ENCODE results near the gene ZNF462. TPM values are rescaled to one million over a fixed set of nuclear protein-coding genes. Genes with fewer than 3 reads are reported as not detected.

The ZNF462 gene
- total RNA-seq, 1 donor from 2014 or later = 154 TPM

GRCh38 chr9:107029146-107029545 lies 166.2 kb downstream of the ZNF462 start:
- DNase-seq (ENCODE audit: low spot score in 2 of 2, unreplicated experiment in 2 of 2) = no peak
- Mint-ChIP-seq H3K4me3 (no peak overlapping the region), H3K36me3 (no peaks in the 10 kb centered on the region), H3K27me3 (ENCODE audit: low read depth) (no peaks in the 10 kb centered on the region), H3K27ac (no peak overlapping the region), H3K4me1 (peaks cover 3% of the 10 kb centered on the region), H3K9me3 (no peaks in the 10 kb centered on the region)
- TF ChIP-seq, protein P1, sequence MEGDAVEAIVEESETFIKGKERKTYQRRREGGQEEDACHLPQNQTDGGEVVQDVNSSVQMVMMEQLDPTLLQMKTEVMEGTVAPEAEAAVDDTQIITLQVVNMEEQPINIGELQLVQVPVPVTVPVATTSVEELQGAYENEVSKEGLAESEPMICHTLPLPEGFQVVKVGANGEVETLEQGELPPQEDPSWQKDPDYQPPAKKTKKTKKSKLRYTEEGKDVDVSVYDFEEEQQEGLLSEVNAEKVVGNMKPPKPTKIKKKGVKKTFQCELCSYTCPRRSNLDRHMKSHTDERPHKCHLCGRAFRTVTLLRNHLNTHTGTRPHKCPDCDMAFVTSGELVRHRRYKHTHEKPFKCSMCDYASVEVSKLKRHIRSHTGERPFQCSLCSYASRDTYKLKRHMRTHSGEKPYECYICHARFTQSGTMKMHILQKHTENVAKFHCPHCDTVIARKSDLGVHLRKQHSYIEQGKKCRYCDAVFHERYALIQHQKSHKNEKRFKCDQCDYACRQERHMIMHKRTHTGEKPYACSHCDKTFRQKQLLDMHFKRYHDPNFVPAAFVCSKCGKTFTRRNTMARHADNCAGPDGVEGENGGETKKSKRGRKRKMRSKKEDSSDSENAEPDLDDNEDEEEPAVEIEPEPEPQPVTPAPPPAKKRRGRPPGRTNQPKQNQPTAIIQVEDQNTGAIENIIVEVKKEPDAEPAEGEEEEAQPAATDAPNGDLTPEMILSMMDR (IDR thresholded peaks at IDR 0.05; ENCODE audit: unreplicated experiment) = no peak

DNA sequence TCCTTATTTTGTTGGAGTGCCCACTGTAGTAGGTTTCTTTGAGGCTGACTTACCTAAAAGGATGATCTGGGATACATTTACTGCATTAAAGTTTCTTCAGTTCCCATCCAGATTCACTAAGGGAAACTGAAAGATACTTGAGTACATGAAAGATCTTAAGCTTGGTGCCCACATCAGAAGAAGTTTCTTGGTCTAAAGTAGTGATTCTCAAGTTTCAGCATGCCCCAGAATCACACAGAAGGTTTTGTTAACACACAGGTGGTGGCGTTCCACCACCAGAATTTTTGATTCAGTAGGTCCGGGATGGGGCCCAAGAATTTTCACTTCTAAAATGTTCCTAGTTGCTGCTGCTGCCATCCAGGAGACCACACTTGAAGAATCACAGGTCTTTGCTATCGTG lies 171.0 kb downstream of the ZNF462 start:
- no peak for DNase-seq (ENCODE audit: low spot score in 2 of 2, unreplicated experiment in 2 of 2)
- Mint-ChIP-seq H3K4me3 (no peak overlapping the region), H3K9me3 (no peaks in the 10 kb centered on the region), H3K4me1 (peaks cover 5% of the 10 kb centered on the region), H3K27me3 (ENCODE audit: low read depth) (no peaks in the 10 kb centered on the region), H3K36me3 (no peaks in the 10 kb centered on the region), H3K27ac (no peak overlapping the region)
- TF ChIP-seq, protein P1 (IDR thresholded peaks at IDR 0.05; ENCODE audit: unreplicated experiment) = no peak

DNA sequence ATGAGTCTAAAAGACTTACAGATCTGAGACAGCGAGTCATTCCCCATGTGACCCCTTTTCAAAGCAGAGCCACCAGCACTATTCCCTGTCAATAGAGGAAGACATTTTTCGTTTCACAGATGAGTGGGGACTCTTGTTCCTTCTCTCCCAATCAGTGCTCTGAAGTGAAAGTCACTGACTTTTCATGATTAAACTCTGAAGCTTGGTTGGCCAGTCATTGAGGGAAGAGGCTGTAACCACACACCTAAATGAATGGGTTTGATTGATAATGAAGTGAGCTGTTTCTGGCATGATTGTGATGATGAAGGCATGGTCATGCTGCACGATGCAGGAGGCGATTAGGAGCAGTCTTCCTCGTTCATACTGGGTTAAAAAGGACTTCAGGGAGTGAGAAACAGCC lies 171.9 kb downstream of the ZNF462 start:
- H3K27ac Mint-ChIP-seq = no peak overlapping the region
- H3K9me3 Mint-ChIP-seq = no peaks in the 10 kb centered on the region
- DNase-seq (ENCODE audit: low spot score in 2 of 2, unreplicated experiment in 2 of 2) = no peak
- H3K27me3 Mint-ChIP-seq (ENCODE audit: low read depth) = no peaks in the 10 kb centered on the region
- no peak overlapping the region for H3K4me3 Mint-ChIP-seq
- TF ChIP-seq, protein P1 (IDR thresholded peaks at IDR 0.05; ENCODE audit: unreplicated experiment) = no peak
- no peaks in the 10 kb centered on the region for H3K36me3 Mint-ChIP-seq
- H3K4me1 Mint-ChIP-seq = peaks cover 11% of the 10 kb centered on the region

DNA sequence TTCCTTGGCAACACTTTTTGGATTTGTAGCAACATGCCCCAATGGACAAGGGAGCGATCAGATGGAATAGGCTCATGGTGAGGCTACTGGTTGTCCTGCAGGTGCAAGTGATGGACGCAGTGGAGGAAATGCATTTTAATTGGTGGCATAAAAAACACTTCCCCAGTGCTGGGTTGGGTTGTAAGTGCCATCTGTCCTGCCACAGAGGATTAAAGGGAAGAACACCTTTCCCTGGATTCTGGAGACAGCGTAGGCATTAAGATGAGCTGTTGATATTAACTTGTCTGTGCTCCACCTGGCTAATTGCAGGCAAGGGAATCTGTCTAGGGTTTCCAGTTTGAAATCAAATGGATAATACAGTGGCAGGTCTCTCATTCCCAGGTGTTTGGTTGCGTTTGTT lies 173.4 kb downstream of the ZNF462 start:
- no peaks in the 10 kb centered on the region for H3K27me3 Mint-ChIP-seq (ENCODE audit: low read depth)
- peaks cover 15% of the 10 kb centered on the region for H3K4me1 Mint-ChIP-seq
- TF ChIP-seq, protein P1 (IDR thresholded peaks at IDR 0.05; ENCODE audit: unreplicated experiment) = no peak
- no peaks in the 10 kb centered on the region for H3K9me3 Mint-ChIP-seq
- DNase-seq (ENCODE audit: low spot score in 2 of 2, unreplicated experiment in 2 of 2) = no peak
- no peak overlapping the region for H3K4me3 Mint-ChIP-seq
- no peaks in the 10 kb centered on the region for H3K36me3 Mint-ChIP-seq
- no peak overlapping the region for H3K27ac Mint-ChIP-seq

- Mint-ChIP-seq H3K27me3 (ENCODE audit: low read depth) (no peaks in the 10 kb centered on the region), H3K9me3 (no peaks in the 10 kb centered on the region), H3K27ac (no peak overlapping the region), H3K36me3 (no peaks in the 10 kb centered on the region), H3K4me1 (peaks cover 19% of the 10 kb centered on the region), H3K4me3 (no peak overlapping the region)
- TF ChIP-seq, protein P1 (IDR thresholded peaks at IDR 0.05; ENCODE audit: unreplicated experiment) = no peak
- DNase-seq (ENCODE audit: low spot score in 2 of 2, unreplicated experiment in 2 of 2) = no peak
Measured at GRCh38 chr9:107039542-107039941, 176.6 kb downstream of the ZNF462 start.

- Mint-ChIP-seq H3K4me3 (no peak overlapping the region), H3K27ac (no peak overlapping the region), H3K36me3 (no peaks in the 10 kb centered on the region), H3K9me3 (no peaks in the 10 kb centered on the region), H3K27me3 (ENCODE audit: low read depth) (no peaks in the 10 kb centered on the region), H3K4me1 (peaks cover 19% of the 10 kb centered on the region)
- TF ChIP-seq, protein P1 (IDR thresholded peaks at IDR 0.05; ENCODE audit: unreplicated experiment) = no peak
- no peak for DNase-seq (ENCODE audit: low spot score in 2 of 2, unreplicated experiment in 2 of 2)
Measured at GRCh38 chr9:107042606-107043005, 179.6 kb downstream of the ZNF462 start.
